Endothelial cell (in vitro differentiated cells): ENCODE data around the gene PITHD1. TPM values are rescaled to one million over a fixed set of nuclear protein-coding genes. Genes with fewer than 3 reads are reported as not detected.

ENCODE experiments used
- DNase-seq: peaks from one replicate; pipeline ENCODE4 v3.0.0; 2021; ENCODE audit warnings: low spot score
- H3K27ac Mint-ChIP-seq: one replicate; pipeline ENCODE4 v1.8.0; 2021; ENCODE audit warnings: mixed read lengths, inconsistent platforms; ENCODE audit not compliant: unreplicated experiment
- H3K27me3 Mint-ChIP-seq: one replicate; pipeline ENCODE4 v1.8.0; 2021; ENCODE audit warnings: mild to moderate bottlenecking, moderate library complexity, mixed read lengths, inconsistent platforms; ENCODE audit not compliant: unreplicated experiment
- H3K36me3 Mint-ChIP-seq: one replicate; pipeline ENCODE4 v1.8.0; 2021; ENCODE audit warnings: mild to moderate bottlenecking, low read depth, mixed read lengths, inconsistent platforms; ENCODE audit not compliant: unreplicated experiment
- H3K4me1 Mint-ChIP-seq: one replicate; pipeline ENCODE4 v1.8.0; 2021; ENCODE audit warnings: mild to moderate bottlenecking, mixed read lengths, inconsistent platforms; ENCODE audit not compliant: unreplicated experiment
- H3K4me3 Mint-ChIP-seq: one replicate; pipeline ENCODE4 v1.8.0; 2021; ENCODE audit warnings: mild to moderate bottlenecking, mixed read lengths, inconsistent platforms; ENCODE audit not compliant: unreplicated experiment
- H3K9me3 Mint-ChIP-seq: one replicate; pipeline ENCODE4 v1.8.0; 2021; ENCODE audit warnings: mixed read lengths, inconsistent platforms; ENCODE audit not compliant: unreplicated experiment
- CTCF ChIP-seq: fragments of 200-600 bp; sonication (generic); IDR thresholded peaks from one replicate; pipeline ENCODE4 v1.5.0; 2021; ENCODE audit warnings: antibody characterized with exemption; ENCODE audit not compliant: unreplicated experiment
- total RNA-seq: library from RNA; stranded (reverse); fragmentation: NEBNext Ultra II Directional; extraction: Animal tissue kit (Norgen Biotek cat#: 25700); gene quantifications from one replicate; pipeline ENCODE4 v1.2.1, GENCODE V29; 2021; ENCODE audit not compliant: unreplicated experiment

PITHD1 gene
- total RNA-seq, 1 donor from 2014 or later: 35.4 TPM

DNA sequence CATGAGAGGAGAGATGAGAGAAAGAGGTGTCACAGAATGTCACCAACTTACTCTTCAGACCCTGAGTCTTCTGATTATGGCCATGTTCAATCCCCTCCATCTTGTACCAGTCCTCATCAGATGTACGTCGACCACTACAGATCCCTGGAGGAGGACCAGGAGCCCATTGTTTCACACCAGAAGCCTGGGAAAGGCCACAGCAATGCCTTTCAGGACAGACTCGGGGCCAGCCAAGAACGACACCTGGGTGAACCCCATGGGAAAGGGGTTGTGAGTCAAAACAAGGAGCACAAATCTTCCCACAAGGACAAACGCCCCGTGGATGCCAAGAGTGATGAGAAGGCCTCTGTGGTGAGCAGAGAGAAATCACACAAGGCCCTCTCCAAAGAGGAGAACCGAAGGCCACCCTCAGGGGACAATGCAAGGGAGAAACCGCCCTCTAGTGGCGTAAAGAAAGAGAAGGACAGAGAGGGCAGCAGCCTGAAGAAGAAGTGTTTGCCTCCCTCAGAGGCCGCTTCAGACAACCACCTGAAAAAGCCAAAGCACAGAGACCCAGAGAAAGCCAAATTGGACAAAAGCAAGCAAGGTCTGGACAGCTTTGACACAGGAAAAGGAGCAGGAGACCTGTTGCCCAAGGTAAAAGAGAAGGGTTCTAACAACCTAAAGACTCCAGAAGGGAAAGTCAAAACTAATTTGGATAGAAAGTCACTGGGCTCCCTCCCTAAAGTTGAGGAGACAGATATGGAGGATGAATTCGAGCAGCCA lies 27.0 kb upstream of the PITHD1 start:
- peaks cover 7% of the 10 kb centered on the region for H3K4me1 Mint-ChIP-seq
- TF ChIP-seq CTCF: peak; percentile 44
- H3K4me3 Mint-ChIP-seq: no peak overlapping the region
- peaks cover 50% of the 10 kb centered on the region for H3K36me3 Mint-ChIP-seq
- H3K27ac Mint-ChIP-seq: no peak overlapping the region
- DNase-seq: peak; percentile 42
- H3K9me3 Mint-ChIP-seq: no peaks in the 10 kb centered on the region
- no peaks in the 10 kb centered on the region for H3K27me3 Mint-ChIP-seq

GRCh38 chr1:23751815-23752200 lies 26.4 kb upstream of the PITHD1 start:
- Mint-ChIP-seq H3K4me3 (no peak overlapping the region), H3K4me1 (peaks cover 7% of the 10 kb centered on the region), H3K36me3 (peaks cover 46% of the 10 kb centered on the region)

DNA sequence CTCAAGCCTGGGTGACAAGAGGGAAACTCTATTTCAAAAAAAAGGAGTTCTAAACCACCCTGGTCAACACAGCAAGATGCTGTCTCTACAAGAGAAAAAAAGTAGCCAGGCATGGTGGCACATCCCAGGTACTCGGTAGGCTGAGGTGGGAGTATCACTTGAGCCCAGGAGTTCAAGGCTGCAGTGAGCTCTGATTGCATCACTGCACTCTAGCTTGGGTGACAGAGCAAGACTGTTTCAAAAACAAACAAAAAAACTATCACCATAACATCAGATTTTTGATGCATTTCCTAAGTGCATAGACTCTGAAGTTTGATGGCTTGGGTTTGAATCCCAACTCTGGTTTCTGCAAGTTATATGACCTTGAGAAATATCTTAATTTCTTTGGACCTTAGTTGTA lies 25.3 kb upstream of the PITHD1 start:
- no peaks in the 10 kb centered on the region for H3K9me3 Mint-ChIP-seq
- no peak overlapping the region for H3K4me3 Mint-ChIP-seq
- no peak for DNase-seq
- no peak overlapping the region for H3K27ac Mint-ChIP-seq
- no peak for TF ChIP-seq CTCF
- no peaks in the 10 kb centered on the region for H3K27me3 Mint-ChIP-seq
- peaks cover 1% of the 10 kb centered on the region for H3K4me1 Mint-ChIP-seq
- peaks cover 47% of the 10 kb centered on the region for H3K36me3 Mint-ChIP-seq

More at GRCh38 chr1:23751815-23752200, 26.4 kb upstream of the PITHD1 start:
- Mint-ChIP-seq H3K27ac (no peak overlapping the region), H3K9me3 (no peaks in the 10 kb centered on the region), H3K27me3 (no peaks in the 10 kb centered on the region)
- no peak for TF ChIP-seq CTCF
- DNase-seq: no peak

- Mint-ChIP-seq H3K36me3 (peaks cover 51% of the 10 kb centered on the region), H3K4me1 (no peaks in the 10 kb centered on the region), H3K27me3 (peaks cover 2% of the 10 kb centered on the region), H3K27ac (no peak overlapping the region), H3K9me3 (no peaks in the 10 kb centered on the region), H3K4me3 (peak overlapping the region; percentile 34)
- DNase-seq: no peak
- no peak for TF ChIP-seq CTCF
Observed at GRCh38 chr1:23756676-23757075, 21.5 kb upstream of the PITHD1 start.

DNA sequence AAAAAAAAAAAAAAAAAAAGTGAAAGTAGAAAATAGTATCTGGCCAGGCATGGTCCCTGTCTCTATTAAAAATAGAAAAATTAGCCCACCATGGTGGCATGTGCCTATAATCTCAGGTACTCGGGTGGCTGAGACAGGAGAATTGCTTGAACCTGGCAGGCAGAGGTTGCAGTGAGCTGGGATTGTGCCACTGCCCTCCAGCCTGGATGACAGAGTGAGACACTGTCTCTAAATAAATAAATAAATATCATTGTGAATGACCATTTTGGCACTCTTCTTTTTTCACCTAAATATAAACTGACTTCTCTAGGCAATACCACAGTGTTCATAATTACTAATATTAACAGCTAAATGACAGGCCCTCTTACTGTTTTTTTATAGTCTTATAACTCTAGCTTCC lies 20.4 kb upstream of the PITHD1 start:
- Mint-ChIP-seq H3K36me3 (peaks cover 46% of the 10 kb centered on the region), H3K27ac (no peak overlapping the region), H3K4me3 (no peak overlapping the region), H3K9me3 (no peaks in the 10 kb centered on the region), H3K4me1 (no peaks in the 10 kb centered on the region), H3K27me3 (peaks cover 4% of the 10 kb centered on the region)
- TF ChIP-seq CTCF: no peak
- DNase-seq: no peak
